ENCODE measurements around the gene LIPT2. TPM values are rescaled to one million over a fixed set of nuclear protein-coding genes. Genes with fewer than 3 reads are reported as not detected.
"Not testable (repeated sequence)": the region's sequence is repeated elsewhere in the genome, so short reads cannot be mapped to it uniquely, and the experiment has no call there.

Gene LIPT2
- 9.0 and 9.3 TPM in 2 replicates for total RNA-seq (2014; rRNA removed; shearing (Covaris generic))
- 7.6 and 10.1 TPM in 2 replicates for polyA plus RNA-seq (2015; cell fraction: cytosol; rRNA removed)
- polyA plus RNA-seq (2015; cell fraction: nucleus; rRNA removed), result 10.1 and 12.3 TPM in 2 replicates

GRCh38 chr11:74492974-74493790, at the start of gene LIPT2:
TSS of gene LIPT2 (minus strand) at chr11:74493724. CDS start at chr11:74493703, 21 bp downstream.
- DNase-seq (ENCODE audit: low read depth, low spot score), result peak; percentile 99
- in situ Hi-C loops (cut with HindIII; ENCODE audit: low pct_unique_long_range_greater_than_20kb, low sequenced_read_pairs), result loop anchor here (5.0 kb wide), 1 partner anchor 64 kb away; no protein-coding TSS in a partner anchor

- no peak for DNase-seq (ENCODE audit: low read depth, low spot score)
- in situ Hi-C loops (cut with HindIII; ENCODE audit: low pct_unique_long_range_greater_than_20kb, low sequenced_read_pairs), result no loop called here
These were observed 47.9 kb upstream of the LIPT2 start for GRCh38 chr11:74541466-74541865.

- in situ Hi-C loops (cut with HindIII; ENCODE audit: low pct_unique_long_range_greater_than_20kb, low sequenced_read_pairs), result no loop called here
- DNase-seq (ENCODE audit: low read depth, low spot score), result no peak
These were observed 46.7 kb upstream of the LIPT2 start for GRCh38 chr11:74540270-74540669.

GRCh38 chr11:74538680-74539079, 45.2 kb upstream of the LIPT2 start:
- no peak for DNase-seq (ENCODE audit: low read depth, low spot score)
- in situ Hi-C loops (cut with HindIII; ENCODE audit: low pct_unique_long_range_greater_than_20kb, low sequenced_read_pairs), result no loop called here

- DNase-seq (ENCODE audit: low read depth, low spot score), result no peak
- in situ Hi-C loops (cut with HindIII; ENCODE audit: low pct_unique_long_range_greater_than_20kb, low sequenced_read_pairs), result no loop called here
These were observed 42.0 kb upstream of the LIPT2 start for GRCh38 chr11:74535371-74536160.

GRCh38 chr11:74534946-74535275, 41.4 kb upstream of the LIPT2 start:
- in situ Hi-C loops (cut with HindIII; ENCODE audit: low pct_unique_long_range_greater_than_20kb, low sequenced_read_pairs), result not testable (repeated sequence)

GRCh38 chr11:74534216-74534945, 40.9 kb upstream of the LIPT2 start:
- in situ Hi-C loops (cut with HindIII; ENCODE audit: low pct_unique_long_range_greater_than_20kb, low sequenced_read_pairs), result no loop called here
- no peak for DNase-seq (ENCODE audit: low read depth, low spot score)

More at GRCh38 chr11:74534946-74535275, 41.4 kb upstream of the LIPT2 start:
- not testable (repeated sequence) for DNase-seq (ENCODE audit: low read depth, low spot score)

- in situ Hi-C loops (cut with HindIII; ENCODE audit: low pct_unique_long_range_greater_than_20kb, low sequenced_read_pairs), result no loop called here
- DNase-seq (ENCODE audit: low read depth, low spot score), result no peak
These were observed 39.9 kb upstream of the LIPT2 start for GRCh38 chr11:74533421-74533820.

GRCh38 chr11:74532501-74533246, 39.1 kb upstream of the LIPT2 start:
- in situ Hi-C loops (cut with HindIII; ENCODE audit: low pct_unique_long_range_greater_than_20kb, low sequenced_read_pairs), result no loop called here
- no peak for DNase-seq (ENCODE audit: low read depth, low spot score)

GRCh38 chr11:74524978-74525377, 31.5 kb upstream of the LIPT2 start:
- DNase-seq (ENCODE audit: low read depth, low spot score), result no peak
- in situ Hi-C loops (cut with HindIII; ENCODE audit: low pct_unique_long_range_greater_than_20kb, low sequenced_read_pairs), result no loop called here

- no peak for DNase-seq (ENCODE audit: low read depth, low spot score)
- in situ Hi-C loops (cut with HindIII; ENCODE audit: low pct_unique_long_range_greater_than_20kb, low sequenced_read_pairs), result no loop called here
These were observed 31.0 kb upstream of the LIPT2 start for GRCh38 chr11:74524501-74524900.

- DNase-seq (ENCODE audit: low read depth, low spot score), result no peak
- in situ Hi-C loops (cut with HindIII; ENCODE audit: low pct_unique_long_range_greater_than_20kb, low sequenced_read_pairs), result no loop called here
These were observed 29.3 kb upstream of the LIPT2 start for GRCh38 chr11:74522776-74523175.

GRCh38 chr11:74521666-74522252, 28.2 kb upstream of the LIPT2 start:
- in situ Hi-C loops (cut with HindIII; ENCODE audit: low pct_unique_long_range_greater_than_20kb, low sequenced_read_pairs), result no loop called here
- DNase-seq (ENCODE audit: low read depth, low spot score), result no peak

- DNase-seq (ENCODE audit: low read depth, low spot score), result no peak
- in situ Hi-C loops (cut with HindIII; ENCODE audit: low pct_unique_long_range_greater_than_20kb, low sequenced_read_pairs), result no loop called here
These were observed 27.6 kb upstream of the LIPT2 start for GRCh38 chr11:74520927-74521665.

- DNase-seq (ENCODE audit: low read depth, low spot score), result no peak
- in situ Hi-C loops (cut with HindIII; ENCODE audit: low pct_unique_long_range_greater_than_20kb, low sequenced_read_pairs), result no loop called here
These were observed 26.8 kb upstream of the LIPT2 start for GRCh38 chr11:74520316-74520715.

GRCh38 chr11:74519710-74520109, 26.2 kb upstream of the LIPT2 start:
- DNase-seq (ENCODE audit: low read depth, low spot score), result no peak
- in situ Hi-C loops (cut with HindIII; ENCODE audit: low pct_unique_long_range_greater_than_20kb, low sequenced_read_pairs), result no loop called here

Measured in SK-MEL-5 (cell line).